ENCODE results near the gene WSCD2. TPM values are rescaled to one million over a fixed set of nuclear protein-coding genes. Genes with fewer than 3 reads are reported as not detected.

The WSCD2 gene
- total and polyA plus RNA-seq, 8 donors, result 0.25 to 6.7 (median 1.4) TPM; not detected in 3

GRCh38 chr12:108115123-108116121, 13.7 kb upstream of the WSCD2 start:
- Histone ChIP-seq H3K27ac (peak overlapping the region in 1 of 5 donors; percentile 5), H3K4me1 (peaks cover 0 to 36% (median 6%) of the 10 kb centered on the region in 4 donors)

DNA sequence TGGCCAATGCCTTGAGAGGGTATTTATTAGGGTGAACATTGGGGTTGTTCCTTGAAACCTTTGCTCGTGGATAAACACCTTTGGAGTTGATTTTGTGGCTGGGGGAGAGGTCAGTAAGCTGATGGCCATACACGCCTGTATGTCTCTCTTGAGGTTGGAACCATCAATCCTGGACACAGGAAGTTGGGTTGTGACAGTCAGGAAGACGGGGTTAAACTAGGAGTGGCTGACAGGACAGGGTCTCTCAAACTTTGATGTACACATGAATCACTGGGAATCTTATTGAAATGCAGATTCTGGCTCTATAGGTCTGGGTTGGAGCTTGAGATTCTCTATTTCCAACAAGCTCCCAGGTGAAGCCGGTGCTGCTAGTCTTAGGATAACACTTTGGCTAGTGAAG, 12.8 kb upstream of the WSCD2 start:
- intact Hi-C loops (cut with DNase I; ENCODE audit: low total_unique reads), result no loop called here
- TF ChIP-seq CTCF (IDR thresholded peaks at IDR 0.05) (no peak), POLR2A (IDR thresholded peaks at IDR 0.05) (no peak), EP300 (IDR thresholded peaks at IDR 0.05) (no peak), POLR2AphosphoS5 (IDR thresholded peaks at IDR 0.05) (no peak)
- DNase-seq, result no peak
- no peaks in the 10 kb centered on the region for H3K9me3 ChIP-seq
- peaks cover 0 to 11% (median 0%) of the 10 kb centered on the region in 3 donors for H3K27me3 ChIP-seq
- no peak overlapping the region for H3K4me3 ChIP-seq
- no peak overlapping the region for H3K27ac ChIP-seq
- no peaks in the 10 kb centered on the region for H3K36me3 ChIP-seq
- peaks cover 0 to 36% (median 6%) of the 10 kb centered on the region in 4 donors for H3K4me1 ChIP-seq
- WGBS, 5 donors, result 64 to 75% (median 72%) methylated on average over 4 of the region's 4 CpGs

More at GRCh38 chr12:108115123-108116121, 13.7 kb upstream of the WSCD2 start:
- intact Hi-C loops (cut with DNase I; ENCODE audit: low total_unique reads), result no loop called here
- Histone ChIP-seq H3K36me3 (no peaks in the 10 kb centered on the region), H3K27me3 (peaks cover 0 to 9% (median 0%) of the 10 kb centered on the region in 3 donors), H3K9me3 (no peaks in the 10 kb centered on the region), H3K4me3 (no peak overlapping the region)
- 46 to 57% (median 54%) methylated on average over 7 of the region's 7 CpGs for WGBS, 5 donors
- DNase-seq, result peak in 1 of 2 donors; percentile 27
- TF ChIP-seq POLR2A (IDR thresholded peaks at IDR 0.05) (no peak), POLR2AphosphoS5 (IDR thresholded peaks at IDR 0.05) (no peak), EP300 (IDR thresholded peaks at IDR 0.05) (no peak), CTCF (IDR thresholded peaks at IDR 0.05) (no peak)

DNA sequence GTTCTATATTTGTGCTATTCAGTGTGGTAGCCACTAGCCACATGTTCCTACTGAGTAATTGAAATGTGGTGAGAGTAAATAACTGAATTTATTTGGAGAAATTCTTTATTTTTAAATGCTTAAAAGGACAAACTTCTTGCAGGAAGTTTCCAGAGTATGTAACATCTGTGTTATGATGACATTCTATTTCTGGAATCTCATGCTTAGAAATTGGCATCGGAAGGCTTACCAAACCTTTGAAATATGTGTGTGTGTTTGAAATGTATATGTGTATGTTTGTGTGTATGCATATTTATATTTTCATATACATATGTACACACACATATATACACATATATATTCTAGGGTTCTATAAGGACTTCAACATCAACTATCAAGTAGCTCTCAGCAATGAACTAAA, 12.4 kb upstream of the WSCD2 start:
- intact Hi-C loops (cut with DNase I; ENCODE audit: low total_unique reads), result no loop called here
- Histone ChIP-seq H3K9me3 (no peaks in the 10 kb centered on the region), H3K4me3 (no peak overlapping the region), H3K36me3 (no peaks in the 10 kb centered on the region), H3K27ac (no peak overlapping the region), H3K4me1 (peaks cover 0 to 36% (median 6%) of the 10 kb centered on the region in 4 donors), H3K27me3 (peaks cover 0 to 15% (median 0%) of the 10 kb centered on the region in 3 donors)
- TF ChIP-seq EP300 (IDR thresholded peaks at IDR 0.05) (no peak), POLR2AphosphoS5 (IDR thresholded peaks at IDR 0.05) (no peak), POLR2A (IDR thresholded peaks at IDR 0.05) (no peak), CTCF (IDR thresholded peaks at IDR 0.05) (no peak)
- 59 to 78% (median 76%) methylated on average over 1 of the region's 1 CpG for WGBS, 5 donors
- no peak for DNase-seq

DNA sequence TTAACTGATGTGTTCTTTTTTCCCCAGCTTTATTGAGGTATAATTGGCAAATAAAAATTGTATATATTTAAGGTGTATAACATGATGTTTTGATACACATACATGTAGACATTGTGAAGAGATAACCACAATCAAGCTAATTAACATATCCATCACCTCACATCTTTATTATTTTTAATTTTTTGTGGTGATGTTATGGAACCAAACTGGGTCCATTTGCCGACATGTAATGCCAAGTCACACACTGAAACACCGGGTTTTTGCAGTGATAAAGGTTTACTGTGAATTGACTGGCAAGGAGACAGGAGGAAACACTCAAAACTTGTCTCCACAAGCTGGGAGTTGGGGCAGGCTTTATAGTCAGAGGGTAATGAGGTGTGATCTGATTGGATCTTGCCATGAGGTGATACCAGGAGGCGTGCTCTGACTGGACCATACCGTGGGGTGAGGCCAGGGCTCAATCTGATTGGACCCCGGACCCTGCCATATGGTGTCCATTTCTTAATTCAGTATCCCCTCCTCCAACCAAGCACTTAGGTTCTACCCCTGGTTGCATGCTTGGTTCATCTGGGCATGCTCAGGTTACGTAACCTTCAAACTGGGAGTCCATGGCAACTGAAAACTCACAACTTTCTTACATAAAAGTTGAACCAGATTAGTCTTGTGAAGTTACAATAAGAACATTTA, 11.8 kb upstream of the WSCD2 start:
- no peak for TF ChIP-seq EP300 (IDR thresholded peaks at IDR 0.05)
- no peak for TF ChIP-seq POLR2A (IDR thresholded peaks at IDR 0.05)
- no peak for TF ChIP-seq CTCF (IDR thresholded peaks at IDR 0.05)
- no peak for TF ChIP-seq POLR2AphosphoS5 (IDR thresholded peaks at IDR 0.05)
- H3K9me3 ChIP-seq, result peaks cover 0 to 1% (median under 1%) of the 10 kb centered on the region in 4 donors
- no peaks in the 10 kb centered on the region for H3K36me3 ChIP-seq
- H3K27ac ChIP-seq, result no peak overlapping the region
- peaks cover 0 to 35% (median 6%) of the 10 kb centered on the region in 4 donors for H3K4me1 ChIP-seq
- peaks cover 0 to 15% (median 0%) of the 10 kb centered on the region in 3 donors for H3K27me3 ChIP-seq
- peak in 1 of 2 donors; percentile 12 for DNase-seq
- 69 to 90% (median 81%) methylated on average over 6 of the region's 6 CpGs for WGBS, 5 donors
- no peak overlapping the region for H3K4me3 ChIP-seq
- intact Hi-C loops (cut with DNase I; ENCODE audit: low total_unique reads), result no loop called here

Measured in stomach (tissue), 9 donors.